ENCODE data around the gene GRB10. TPM values are rescaled to one million over a fixed set of nuclear protein-coding genes. Genes with fewer than 3 reads are reported as not detected.

Gene GRB10
- total RNA-seq, 1 experiment from 2014 or later, result 38.3 TPM

DNA sequence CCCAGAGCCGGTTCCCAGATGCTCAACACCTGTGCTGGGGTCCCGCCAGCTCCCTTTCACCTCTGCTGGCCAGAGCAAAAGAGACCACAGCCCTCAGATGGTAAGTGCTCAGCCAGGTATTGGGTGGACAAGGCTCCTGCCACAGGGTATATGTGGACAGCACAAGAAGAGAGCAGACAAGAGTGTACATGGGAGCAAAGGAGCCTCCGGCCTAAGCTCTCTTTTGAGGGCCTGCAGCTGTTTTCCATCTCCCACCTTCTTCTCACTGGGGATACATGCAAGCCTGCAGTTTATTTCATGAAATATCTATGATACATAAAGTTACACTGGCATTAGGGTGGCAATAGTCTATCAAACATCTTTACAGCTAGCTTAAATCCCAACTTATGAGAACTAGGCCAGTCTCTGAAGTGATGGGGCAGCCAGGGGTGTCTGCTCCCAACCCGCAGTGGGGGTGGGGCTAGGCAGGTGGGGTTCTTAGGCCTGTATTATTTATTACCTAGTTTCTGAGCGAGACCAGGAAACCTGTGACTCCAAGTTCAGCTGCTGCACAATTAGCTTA lies 167.1 kb downstream of the GRB10 start:
- ChIA-PET CTCF (interaction anchor here (0.5 kb wide), 1 partner anchor 98 kb away, joined by 13 read pairs; no protein-coding TSS in a partner anchor), POLR2A (interaction anchor here (0.5 kb wide), 1 partner anchor 73 kb away, joined by 3 read pairs; no protein-coding TSS in a partner anchor)
- no peak for ATAC-seq
- Histone ChIP-seq H3K36me3 (ENCODE audit: control insufficient read depth, insufficient read depth, low read length) (no peaks in the 10 kb centered on the region), H3K4me1 (ENCODE audit: control insufficient read depth, insufficient read depth, low read length) (no peaks in the 10 kb centered on the region), H3K27ac (ENCODE audit: low read length) (no peak overlapping the region), H3K4me3 (ENCODE audit: low read depth in 2 of 2, low read length in 2 of 2) (no peak overlapping the region), H3K9me3 (ENCODE audit: control insufficient read depth, insufficient read depth, low read depth, low read length) (no peaks in the 10 kb centered on the region), H3K27me3 (ENCODE audit: control insufficient read depth, insufficient read depth, low read length) (no peaks in the 10 kb centered on the region)
- no TSS peak for BruUV-seq (replicated peaks)
- intact Hi-C loops (cut with micrococcal nuclease; ENCODE audit: unreplicated experiment) (no loop called here), in situ Hi-C loops (cut with HindIII; ENCODE audit: low pct_unique_long_range_greater_than_20kb, low sequenced_read_pairs) (no loop called here)
- TF ChIP-seq TCF7L2 (IDR thresholded peaks at IDR 0.05; ENCODE audit: low read depth, low read length) (no peak), POLR2AphosphoS5 (IDR thresholded peaks at IDR 0.05; ENCODE audit: low read depth, low read length) (no peak), SIN3A (IDR thresholded peaks at IDR 0.05; ENCODE audit: borderline replicate concordance, insufficient read depth, low read depth, low read length) (no peak), REST (IDR thresholded peaks at IDR 0.05; ENCODE audit: insufficient read depth in 1 of 2, low read depth in 2 of 2, low read length in 1 of 2) (no peak)
- TF ChIP-seq, protein P1, sequence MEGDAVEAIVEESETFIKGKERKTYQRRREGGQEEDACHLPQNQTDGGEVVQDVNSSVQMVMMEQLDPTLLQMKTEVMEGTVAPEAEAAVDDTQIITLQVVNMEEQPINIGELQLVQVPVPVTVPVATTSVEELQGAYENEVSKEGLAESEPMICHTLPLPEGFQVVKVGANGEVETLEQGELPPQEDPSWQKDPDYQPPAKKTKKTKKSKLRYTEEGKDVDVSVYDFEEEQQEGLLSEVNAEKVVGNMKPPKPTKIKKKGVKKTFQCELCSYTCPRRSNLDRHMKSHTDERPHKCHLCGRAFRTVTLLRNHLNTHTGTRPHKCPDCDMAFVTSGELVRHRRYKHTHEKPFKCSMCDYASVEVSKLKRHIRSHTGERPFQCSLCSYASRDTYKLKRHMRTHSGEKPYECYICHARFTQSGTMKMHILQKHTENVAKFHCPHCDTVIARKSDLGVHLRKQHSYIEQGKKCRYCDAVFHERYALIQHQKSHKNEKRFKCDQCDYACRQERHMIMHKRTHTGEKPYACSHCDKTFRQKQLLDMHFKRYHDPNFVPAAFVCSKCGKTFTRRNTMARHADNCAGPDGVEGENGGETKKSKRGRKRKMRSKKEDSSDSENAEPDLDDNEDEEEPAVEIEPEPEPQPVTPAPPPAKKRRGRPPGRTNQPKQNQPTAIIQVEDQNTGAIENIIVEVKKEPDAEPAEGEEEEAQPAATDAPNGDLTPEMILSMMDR (IDR thresholded peaks at IDR 0.05), result no peak
- no peak for DNase-seq (ENCODE audit: low read depth, low spot score)

DNA sequence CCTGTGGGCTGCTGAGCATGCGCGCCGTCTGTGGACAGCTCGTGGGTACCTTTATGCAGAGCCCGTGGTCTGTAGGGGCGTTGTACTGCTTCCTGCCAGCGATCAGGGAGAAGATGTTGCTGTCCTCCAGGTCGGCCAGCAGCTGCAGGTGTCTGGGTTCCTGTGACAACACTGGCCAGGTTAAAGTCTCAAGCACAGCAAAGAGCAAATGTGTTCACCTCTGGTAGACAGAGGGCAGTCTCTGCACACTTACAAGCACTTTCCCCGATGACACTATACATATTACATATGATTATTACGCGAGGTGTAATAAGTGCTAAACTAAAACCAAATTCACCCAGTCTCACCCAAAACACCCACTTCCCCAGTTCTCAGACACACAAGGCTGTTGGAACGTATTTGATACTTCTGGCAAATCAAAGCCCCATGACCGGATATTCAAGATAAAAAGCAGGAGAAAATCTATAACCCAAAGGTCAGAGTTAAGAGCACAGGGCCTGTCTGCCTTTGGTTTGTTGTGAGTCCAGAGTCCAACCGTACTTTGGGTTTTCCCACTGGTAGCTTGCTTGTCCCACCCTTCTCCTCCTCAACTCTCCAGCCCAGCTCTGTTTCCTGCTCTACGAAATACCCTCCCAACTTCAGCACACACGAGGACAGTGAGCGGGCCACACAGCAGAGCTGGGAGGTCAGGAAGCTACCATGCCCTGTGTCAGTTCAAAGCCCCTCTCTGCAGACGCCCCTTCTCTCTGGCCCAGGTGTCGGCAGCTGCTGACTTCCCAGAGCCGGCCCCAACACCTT lies 167.8 kb downstream of the GRB10 start:
- no peak overlapping the region for H3K27ac ChIP-seq (ENCODE audit: low read length)
- no peaks in the 10 kb centered on the region for H3K9me3 ChIP-seq (ENCODE audit: control insufficient read depth, insufficient read depth, low read depth, low read length)
- ChIA-PET POLR2A (interaction anchor here (0.5 kb wide), 1 partner anchor 74 kb away, joined by 3 read pairs; no protein-coding TSS in a partner anchor), CTCF (interaction anchor here (0.6 kb wide), 1 partner anchor 409 kb away, joined by 5 read pairs; no protein-coding TSS in a partner anchor)
- no peaks in the 10 kb centered on the region for H3K4me1 ChIP-seq (ENCODE audit: control insufficient read depth, insufficient read depth, low read length)
- in situ Hi-C loops (cut with HindIII; ENCODE audit: low pct_unique_long_range_greater_than_20kb, low sequenced_read_pairs), result no loop called here
- no peak for TF ChIP-seq REST (IDR thresholded peaks at IDR 0.05; ENCODE audit: insufficient read depth in 1 of 2, low read depth in 2 of 2, low read length in 1 of 2)
- TF ChIP-seq, protein P1 (IDR thresholded peaks at IDR 0.05), result peak; percentile 67
- TF ChIP-seq SIN3A (IDR thresholded peaks at IDR 0.05; ENCODE audit: borderline replicate concordance, insufficient read depth, low read depth, low read length), result no peak
- H3K36me3 ChIP-seq (ENCODE audit: control insufficient read depth, insufficient read depth, low read length), result no peaks in the 10 kb centered on the region
- BruUV-seq (replicated peaks), result no TSS peak
- intact Hi-C loops (cut with micrococcal nuclease; ENCODE audit: unreplicated experiment), result no loop called here
- no peak for DNase-seq (ENCODE audit: low read depth, low spot score)
- ATAC-seq, result peak; percentile 79
- H3K27me3 ChIP-seq (ENCODE audit: control insufficient read depth, insufficient read depth, low read length), result no peaks in the 10 kb centered on the region
- no peak overlapping the region for H3K4me3 ChIP-seq (ENCODE audit: low read depth in 2 of 2, low read length in 2 of 2)
